Lower leg skin (tissue), 3 donors: ENCODE data around the gene PPP2R5C.

Experiments
- CTCF ChIP-seq, 3 donors: fragments of 450-650 bp; IDR thresholded peaks; one replicate each; pipeline ENCODE4 v1.5.1; 2016; ENCODE audit warnings: antibody characterized with exemption in 3 of 3, mild to moderate bottlenecking in 3 of 3, moderate library complexity in 2 of 3
- POLR2A ChIP-seq, 2 donors: fragments of 450-650 bp; IDR thresholded peaks; one replicate each; pipeline ENCODE4 v1.6.1; 2016 to 2017; ENCODE audit warnings: antibody characterized with exemption in 2 of 2, mild to moderate bottlenecking in 1 of 2, moderate library complexity in 1 of 2

GRCh38 chr14:101717663-101718490 is 43.6 kb upstream of the PPP2R5C start:
- TF ChIP-seq POLR2A (IDR thresholded peaks at IDR 0.05) (no peak), CTCF (IDR thresholded peaks at IDR 0.05) (no peak)
